KMS-11 (cell line): ENCODE results near the gene KIF1A.
A peak's percentile ranks its signal among the peaks of the same experiment; 100 is the strongest.
"Not testable (repeated sequence)": the region's sequence is repeated elsewhere in the genome, so short reads cannot be mapped to it uniquely, and the experiment has no call there.

Experiments
- H2AFZ ChIP-seq: fragments of 200-600 bp; sonication (generic); 2 replicates; pipeline ENCODE4 v1.6.1; 2016; ENCODE audit warnings: antibody characterized with exemption, mixed run types, low read depth
- H3K27ac ChIP-seq: fragments of 200-600 bp; sonication (generic); 2 replicates; pipeline ENCODE4 v1.6.1; 2016; ENCODE audit warnings: mild to moderate bottlenecking, mixed run types
- H3K27me3 ChIP-seq: fragments of 200-600 bp; sonication (generic); 2 replicates; pipeline ENCODE4 v1.6.1; 2017; ENCODE audit warnings: mild to moderate bottlenecking, low read depth, mixed run types, moderate library complexity; ENCODE audit not compliant: insufficient read depth
- H3K36me3 ChIP-seq: fragments of 200-600 bp; sonication (generic); 2 replicates; pipeline ENCODE4 v1.6.1; 2017; ENCODE audit warnings: mild to moderate bottlenecking, mixed run types; ENCODE audit not compliant: insufficient read depth
- H3K4me1 ChIP-seq: fragments of 200-600 bp; sonication (generic); 2 replicates; pipeline ENCODE4 v1.6.1; 2016; ENCODE audit warnings: mild to moderate bottlenecking, low read depth, mixed run types; ENCODE audit not compliant: poor library complexity, severe bottlenecking
- H3K4me2 ChIP-seq: fragments of 200-600 bp; sonication (generic); 2 replicates; pipeline ENCODE4 v1.7.0; 2016; ENCODE audit warnings: mild to moderate bottlenecking, mixed run types
- H3K4me3 ChIP-seq: fragments of 200-600 bp; sonication (generic); IDR thresholded peaks from 2 replicates; pipeline ENCODE4 v1.6.1; 2017; ENCODE audit warnings: low read depth, low read length, mixed read lengths; ENCODE audit not compliant: insufficient read depth
- H3K79me2 ChIP-seq: fragments of 200-600 bp; sonication (generic); 2 replicates; pipeline ENCODE4 v1.6.1; 2016; ENCODE audit warnings: low read depth, mixed run types; ENCODE audit not compliant: insufficient read depth
- H3K9ac ChIP-seq: fragments of 200-600 bp; sonication (generic); 2 replicates; pipeline ENCODE4 v1.6.1; 2016; ENCODE audit warnings: mild to moderate bottlenecking, mixed run types
- H4K20me1 ChIP-seq: fragments of 200-600 bp; sonication (generic); 2 replicates; pipeline ENCODE4 v1.6.1; 2016; ENCODE audit warnings: mild to moderate bottlenecking, mixed run types; ENCODE audit not compliant: insufficient read depth
- TF ChIP-seq, protein P1 (sequence below): fragments of 200-600 bp; sonication (generic); conservative IDR thresholded peaks from 2 replicates; pipeline ENCODE4 v1.6.1; 2017; ENCODE audit warnings: low read depth, mild to moderate bottlenecking, antibody characterized with exemption, low read length, moderate library complexity, mixed read lengths

Gene KIF1A

DNA sequence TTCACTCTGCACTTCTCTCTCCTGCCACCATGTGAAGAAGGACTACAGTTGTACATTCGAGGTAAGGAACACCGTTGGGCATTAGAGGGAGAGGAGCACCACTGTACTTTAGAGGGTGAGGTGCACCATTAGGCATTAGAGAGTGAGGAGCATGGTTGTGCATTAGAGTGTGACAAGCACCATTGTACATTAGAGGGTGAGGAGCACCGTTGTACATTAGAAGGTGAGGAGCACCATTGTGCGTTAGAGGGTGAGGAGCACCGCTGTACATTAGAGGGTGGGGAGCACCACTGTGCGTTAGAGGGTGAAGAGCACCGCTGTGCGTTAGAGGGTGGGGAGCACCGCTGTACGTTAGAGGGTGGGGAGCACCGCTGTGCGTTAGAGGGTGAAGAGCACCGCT is 27.8 kb upstream of the KIF1A start:
- no peaks in the 10 kb centered on the region for H4K20me1 ChIP-seq

DNA sequence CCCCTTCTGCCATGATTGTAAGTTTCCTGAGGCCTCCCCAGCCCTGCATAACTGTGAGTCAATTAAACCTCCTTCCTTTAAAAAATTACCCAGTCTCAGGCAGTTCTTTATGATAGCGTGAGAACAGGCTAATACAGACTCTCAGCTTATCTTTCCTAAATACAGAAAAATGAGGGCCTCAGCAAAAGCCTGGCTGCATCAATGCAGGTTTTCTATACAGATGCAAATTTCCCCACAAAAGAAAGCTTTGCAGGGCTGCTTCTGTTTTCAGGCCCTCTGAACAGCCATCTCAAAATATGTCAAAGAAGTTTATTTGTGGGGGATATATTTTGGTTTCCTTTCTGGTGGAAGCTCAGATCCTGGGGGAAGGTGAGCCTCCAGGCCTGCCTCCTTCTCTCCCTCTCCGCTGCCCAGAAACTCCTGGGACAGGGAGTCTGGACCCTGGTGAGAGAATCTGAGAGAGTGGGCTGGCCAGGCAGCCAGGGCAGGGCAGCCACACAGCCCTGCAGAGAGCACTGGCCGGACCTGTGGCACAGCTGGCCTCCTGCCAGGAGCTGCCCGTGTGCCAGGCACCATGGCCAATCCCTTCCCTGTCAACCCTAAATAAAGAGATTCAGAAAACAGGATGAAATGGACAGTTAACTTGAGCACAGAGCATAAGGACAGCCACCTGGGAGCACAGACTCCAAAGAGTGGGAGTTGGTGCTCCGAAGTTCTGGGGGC is 27.0 kb upstream of the KIF1A start:
- Histone ChIP-seq H3K9ac (no peak overlapping the region), H3K4me2 (no peak overlapping the region), H3K4me1 (no peaks in the 10 kb centered on the region), H3K4me3 (no peak overlapping the region), H4K20me1 (no peaks in the 10 kb centered on the region), H3K27me3 (peaks cover 10% of the 10 kb centered on the region; the same call in 1 of the 2 replicates), H2AFZ (no peak overlapping the region), H3K79me2 (no peaks in the 10 kb centered on the region), H3K36me3 (no peaks in the 10 kb centered on the region), H3K27ac (no peak overlapping the region)
- TF ChIP-seq, protein P1, sequence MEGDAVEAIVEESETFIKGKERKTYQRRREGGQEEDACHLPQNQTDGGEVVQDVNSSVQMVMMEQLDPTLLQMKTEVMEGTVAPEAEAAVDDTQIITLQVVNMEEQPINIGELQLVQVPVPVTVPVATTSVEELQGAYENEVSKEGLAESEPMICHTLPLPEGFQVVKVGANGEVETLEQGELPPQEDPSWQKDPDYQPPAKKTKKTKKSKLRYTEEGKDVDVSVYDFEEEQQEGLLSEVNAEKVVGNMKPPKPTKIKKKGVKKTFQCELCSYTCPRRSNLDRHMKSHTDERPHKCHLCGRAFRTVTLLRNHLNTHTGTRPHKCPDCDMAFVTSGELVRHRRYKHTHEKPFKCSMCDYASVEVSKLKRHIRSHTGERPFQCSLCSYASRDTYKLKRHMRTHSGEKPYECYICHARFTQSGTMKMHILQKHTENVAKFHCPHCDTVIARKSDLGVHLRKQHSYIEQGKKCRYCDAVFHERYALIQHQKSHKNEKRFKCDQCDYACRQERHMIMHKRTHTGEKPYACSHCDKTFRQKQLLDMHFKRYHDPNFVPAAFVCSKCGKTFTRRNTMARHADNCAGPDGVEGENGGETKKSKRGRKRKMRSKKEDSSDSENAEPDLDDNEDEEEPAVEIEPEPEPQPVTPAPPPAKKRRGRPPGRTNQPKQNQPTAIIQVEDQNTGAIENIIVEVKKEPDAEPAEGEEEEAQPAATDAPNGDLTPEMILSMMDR, result no peak

More for the DNA sequence above, 27.8 kb upstream of the KIF1A start:
- H2AFZ ChIP-seq, result no peak overlapping the region
- H3K4me1 ChIP-seq, result no peaks in the 10 kb centered on the region
- no peak overlapping the region for H3K27ac ChIP-seq
- H3K79me2 ChIP-seq, result no peaks in the 10 kb centered on the region
- TF ChIP-seq, protein P1, result no peak
- no peak overlapping the region for H3K4me2 ChIP-seq
- no peaks in the 10 kb centered on the region for H3K36me3 ChIP-seq
- H3K4me3 ChIP-seq, result no peak overlapping the region
- H3K9ac ChIP-seq, result no peak overlapping the region
- H3K27me3 ChIP-seq, result peaks cover 10% of the 10 kb centered on the region; the same call in 1 of the 2 replicates

DNA sequence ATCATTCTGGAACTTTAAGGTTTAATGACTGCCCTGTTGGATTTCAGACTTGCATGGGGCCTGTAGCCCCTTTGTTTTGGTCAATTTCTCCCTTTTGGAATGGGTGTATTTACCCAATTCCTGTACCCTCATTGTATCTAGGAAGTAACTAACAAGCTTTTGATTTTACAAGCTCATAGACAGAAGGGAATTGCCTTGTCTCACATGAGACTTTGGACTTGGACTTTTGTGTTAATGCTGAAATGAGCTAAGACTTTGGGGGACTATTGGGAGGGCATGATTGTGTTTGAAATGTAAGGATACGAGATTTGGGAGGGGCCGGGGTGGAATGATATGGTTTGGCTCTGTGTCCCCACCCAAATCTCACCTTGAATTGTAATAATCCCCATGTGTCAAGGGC is 26.3 kb upstream of the KIF1A start:
- not testable (repeated sequence) for H3K4me2 ChIP-seq, H3K27ac ChIP-seq, H4K20me1 ChIP-seq, H3K4me3 ChIP-seq, H2AFZ ChIP-seq, H3K27me3 ChIP-seq, H3K79me2 ChIP-seq, H3K36me3 ChIP-seq, H3K9ac ChIP-seq, H3K4me1 ChIP-seq

DNA sequence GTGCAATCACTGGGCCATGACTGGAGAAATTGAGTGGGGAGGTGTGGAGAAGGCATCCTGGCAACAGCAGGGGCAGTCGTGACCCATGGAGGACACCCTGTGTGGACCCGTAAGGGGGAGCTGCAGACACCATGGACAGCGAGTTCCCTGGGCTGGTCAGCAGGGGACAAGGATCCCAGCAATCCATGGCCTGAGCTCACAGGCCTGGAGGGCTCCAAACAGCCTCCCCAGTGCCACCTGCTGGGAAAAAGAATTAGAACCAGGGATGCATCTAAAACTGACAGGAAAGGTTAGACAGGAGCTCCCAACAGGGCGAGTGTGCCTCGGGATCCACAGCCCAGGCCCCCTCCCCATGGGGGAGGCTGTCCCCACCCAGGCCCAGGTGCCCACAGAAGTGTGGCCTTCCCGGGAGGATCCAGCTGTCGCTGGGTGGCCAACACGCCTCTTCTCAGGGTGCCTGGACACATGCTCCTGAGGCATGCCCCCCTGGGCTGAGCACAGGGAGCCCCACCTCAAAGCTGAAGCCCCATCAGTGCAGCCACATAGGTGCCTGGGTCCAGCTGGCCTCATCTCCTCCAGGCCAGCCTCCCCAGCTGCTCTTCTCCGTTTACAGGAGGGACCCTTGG is 20.5 kb upstream of the KIF1A start:
- TF ChIP-seq, protein P1, result 0 out of 2 replicates have a peak, but pooled peaks have one; percentile 17
- Histone ChIP-seq H3K4me2 (no peak overlapping the region), H3K4me1 (no peaks in the 10 kb centered on the region), H3K9ac (no peak overlapping the region), H3K4me3 (no peak overlapping the region), H3K79me2 (no peaks in the 10 kb centered on the region), H3K27me3 (peaks cover 29% of the 10 kb centered on the region; the same call in 1 of the 2 replicates), H4K20me1 (no peaks in the 10 kb centered on the region), H3K36me3 (no peaks in the 10 kb centered on the region), H3K27ac (no peak overlapping the region), H2AFZ (no peak overlapping the region)
